ENCODE measurements around the gene VWDE.

- TF ChIP-seq POLR2A (IDR thresholded peaks at IDR 0.05) (no peak), POLR2AphosphoS5 (IDR thresholded peaks at IDR 0.05) (no peak)
- TF ChIP-seq, protein P1, sequence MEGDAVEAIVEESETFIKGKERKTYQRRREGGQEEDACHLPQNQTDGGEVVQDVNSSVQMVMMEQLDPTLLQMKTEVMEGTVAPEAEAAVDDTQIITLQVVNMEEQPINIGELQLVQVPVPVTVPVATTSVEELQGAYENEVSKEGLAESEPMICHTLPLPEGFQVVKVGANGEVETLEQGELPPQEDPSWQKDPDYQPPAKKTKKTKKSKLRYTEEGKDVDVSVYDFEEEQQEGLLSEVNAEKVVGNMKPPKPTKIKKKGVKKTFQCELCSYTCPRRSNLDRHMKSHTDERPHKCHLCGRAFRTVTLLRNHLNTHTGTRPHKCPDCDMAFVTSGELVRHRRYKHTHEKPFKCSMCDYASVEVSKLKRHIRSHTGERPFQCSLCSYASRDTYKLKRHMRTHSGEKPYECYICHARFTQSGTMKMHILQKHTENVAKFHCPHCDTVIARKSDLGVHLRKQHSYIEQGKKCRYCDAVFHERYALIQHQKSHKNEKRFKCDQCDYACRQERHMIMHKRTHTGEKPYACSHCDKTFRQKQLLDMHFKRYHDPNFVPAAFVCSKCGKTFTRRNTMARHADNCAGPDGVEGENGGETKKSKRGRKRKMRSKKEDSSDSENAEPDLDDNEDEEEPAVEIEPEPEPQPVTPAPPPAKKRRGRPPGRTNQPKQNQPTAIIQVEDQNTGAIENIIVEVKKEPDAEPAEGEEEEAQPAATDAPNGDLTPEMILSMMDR (IDR thresholded peaks at IDR 0.05), result no peak
These were observed 33.9 kb downstream of the VWDE start for GRCh38 chr7:12369756-12370155.

Data from gastroesophageal sphincter (tissue), 3 donors.